ENCODE data around the gene ZNF526. TPM values are rescaled to one million over a fixed set of nuclear protein-coding genes. Genes with fewer than 3 reads are reported as not detected.

ZNF526 gene
- total RNA-seq, 2 donors from 2014 or later, result 4.9 to 6.0 TPM

- H3K27ac ChIP-seq, result peak overlapping the region in 1 of 4 donors; percentile 75
- no peaks in the 10 kb centered on the region for H3K9me3 ChIP-seq
- no peak overlapping the region for H3K4me3 ChIP-seq
- no peaks in the 10 kb centered on the region for H3K27me3 ChIP-seq
- intact Hi-C loops (cut with DNase I), result no loop called here
- 68 to 76% methylated on average over 5 of the region's 5 CpGs for WGBS, 2 donors
- TF ChIP-seq POLR2A (IDR thresholded peaks at IDR 0.05) (no peak), CTCF (IDR thresholded peaks at IDR 0.05) (no peak)
- peaks cover 9 to 39% of the 10 kb centered on the region in 2 donors for H3K36me3 ChIP-seq (replicated peaks in 1 of 2; ENCODE audit: insufficient read depth in 1 of 2, low read depth in 2 of 2)
- DNase-seq (no peak), ATAC-seq (no peak)
- H3K4me1 ChIP-seq, result no peaks in the 10 kb centered on the region
Measured at GRCh38 chr19:42202290-42202880, 17.7 kb upstream of the ZNF526 start.

GRCh38 chr19:42203700-42204099 lies 16.4 kb upstream of the ZNF526 start:
- H3K27ac ChIP-seq, result no peak overlapping the region
- no peak for ATAC-seq

GRCh38 chr19:42204664-42205063 lies 15.4 kb upstream of the ZNF526 start:
- ATAC-seq (no peak), DNase-seq (no peak)
- H3K27ac ChIP-seq, result no peak overlapping the region
- intact Hi-C loops (cut with DNase I), result no loop called here
- peaks cover 9 to 46% of the 10 kb centered on the region in 2 donors for H3K36me3 ChIP-seq (replicated peaks in 1 of 2; ENCODE audit: insufficient read depth in 1 of 2, low read depth in 2 of 2)
- no peaks in the 10 kb centered on the region for H3K27me3 ChIP-seq
- H3K4me1 ChIP-seq, result peaks cover 7% of the 10 kb centered on the region
- TF ChIP-seq CTCF (IDR thresholded peaks at IDR 0.05) (no peak), POLR2A (IDR thresholded peaks at IDR 0.05) (no peak)
- no peaks in the 10 kb centered on the region for H3K9me3 ChIP-seq
- 80 to 97% methylated on average over 4 to 5 of the region's 6 CpGs for WGBS, 2 donors
- H3K4me3 ChIP-seq, result no peak overlapping the region

More at GRCh38 chr19:42203700-42204099, 16.4 kb upstream of the ZNF526 start:
- no peak for DNase-seq
- intact Hi-C loops (cut with DNase I), result no loop called here
- Histone ChIP-seq H3K9me3 (no peaks in the 10 kb centered on the region), H3K27me3 (no peaks in the 10 kb centered on the region), H3K36me3 (replicated peaks in 1 of 2; ENCODE audit: insufficient read depth in 1 of 2, low read depth in 2 of 2) (peaks cover 12 to 44% of the 10 kb centered on the region in 2 donors), H3K4me3 (no peak overlapping the region), H3K4me1 (peaks cover 4% of the 10 kb centered on the region)
- no peak for TF ChIP-seq CTCF (IDR thresholded peaks at IDR 0.05)
- no peak for TF ChIP-seq POLR2A (IDR thresholded peaks at IDR 0.05)
- WGBS, 2 donors, result 80 to 92% methylated on average over 2 of the region's 2 CpGs

DNA sequence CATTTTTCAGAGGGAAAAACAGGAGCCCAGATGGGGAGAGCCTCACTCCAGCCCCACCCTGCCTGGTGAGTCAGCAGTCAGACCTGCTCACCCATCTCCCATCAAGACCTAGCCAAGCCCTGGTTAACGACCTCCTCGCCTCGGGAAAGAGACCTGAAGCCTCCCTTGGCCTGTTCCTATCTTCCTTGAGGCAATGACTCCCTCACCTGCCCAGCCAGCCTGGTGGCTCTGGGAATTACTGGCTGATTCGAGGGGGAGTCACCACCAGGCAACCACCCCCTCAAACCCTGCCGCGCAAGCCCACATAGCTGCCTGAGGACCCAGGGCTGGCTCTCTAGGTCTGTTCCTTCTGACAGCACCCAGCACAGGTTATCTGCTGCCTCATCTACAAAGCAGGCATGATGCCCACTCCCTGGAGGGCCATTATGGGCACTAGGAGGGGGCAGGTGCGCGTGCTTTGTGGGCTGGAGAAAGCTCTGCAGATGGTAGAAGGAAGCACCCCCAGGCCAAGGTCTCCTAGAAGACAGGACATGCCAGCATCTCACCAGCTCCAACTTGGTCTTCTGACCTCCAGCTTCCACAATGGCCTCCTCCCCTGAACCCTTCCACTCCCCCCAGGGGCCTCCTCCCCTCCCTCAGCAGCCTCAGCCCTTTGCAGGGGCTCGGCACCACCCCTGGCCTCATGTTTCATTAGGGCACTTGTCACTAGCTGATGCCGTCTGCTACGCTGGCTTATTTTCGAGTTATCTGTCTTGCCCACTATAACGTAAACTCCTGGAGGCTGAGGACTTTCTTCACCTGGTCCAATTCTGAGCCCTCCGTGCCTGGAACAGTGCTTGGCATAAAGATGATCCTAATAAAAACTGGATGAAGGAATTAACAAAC lies 13.0 kb upstream of the ZNF526 start:
- H3K27ac ChIP-seq, result no peak overlapping the region
- DNase-seq, result no peak
- H3K4me3 ChIP-seq, result no peak overlapping the region
- intact Hi-C loops (cut with DNase I), result no loop called here
- H3K36me3 ChIP-seq (replicated peaks in 1 of 2; ENCODE audit: insufficient read depth in 1 of 2, low read depth in 2 of 2), result peaks cover 9 to 45% of the 10 kb centered on the region in 2 donors
- WGBS, 2 donors, result 86 to 92% methylated on average over 6 to 12 of the region's 14 CpGs
- peaks cover 7% of the 10 kb centered on the region for H3K4me1 ChIP-seq
- no peak for ATAC-seq
- H3K27me3 ChIP-seq, result no peaks in the 10 kb centered on the region
- no peaks in the 10 kb centered on the region for H3K9me3 ChIP-seq
- TF ChIP-seq POLR2A (IDR thresholded peaks at IDR 0.05) (no peak), CTCF (IDR thresholded peaks at IDR 0.05) (no peak)

All from body of pancreas (tissue), 4 donors.